Calu3 (cell line): ENCODE results near the gene SMYD4. TPM values are rescaled to one million over a fixed set of nuclear protein-coding genes. Genes with fewer than 3 reads are reported as not detected.
"Not testable (repeated sequence)": the region's sequence is repeated elsewhere in the genome, so short reads cannot be mapped to it uniquely, and the experiment has no call there.

Experiments used
- BruUV-seq: library from RNA; stranded (reverse); fragments of 400-500 nt; replicated peaks from 2 replicates; lab custom pipeline; 2021; lab: Mats Ljungman, UMichigan
- CTCF ChIA-PET: fragments of 300-600 bp; sonication (Branson Sonifier 250); formaldehyde crosslinking; loops from one replicate; lab custom pipeline; 2022; ENCODE audit warnings: antibody characterized with exemption; lab: Charles Lee
- DNase-seq: peaks from one replicate; pipeline ENCODE4 v3.0.0; 2022
- H3K27ac Mint-ChIP-seq: one replicate; pipeline ENCODE4 v1.8.0; 2022; ENCODE audit warnings: mixed read lengths; ENCODE audit not compliant: unreplicated experiment
- H3K27me3 Mint-ChIP-seq: one replicate; pipeline ENCODE4 v1.8.0; 2022; ENCODE audit warnings: mixed read lengths; ENCODE audit not compliant: unreplicated experiment
- H3K36me3 Mint-ChIP-seq: one replicate; pipeline ENCODE4 v1.8.0; 2022; ENCODE audit warnings: mild to moderate bottlenecking, moderate library complexity, mixed read lengths; ENCODE audit not compliant: insufficient read depth, unreplicated experiment
- H3K4me1 Mint-ChIP-seq: one replicate; pipeline ENCODE4 v1.8.0; 2022; ENCODE audit warnings: mild to moderate bottlenecking, low read depth, mixed read lengths; ENCODE audit not compliant: unreplicated experiment
- H3K4me3 Mint-ChIP-seq: one replicate; pipeline ENCODE4 v1.8.0; 2022; ENCODE audit warnings: mild to moderate bottlenecking, low read depth, moderate library complexity, mixed read lengths; ENCODE audit not compliant: unreplicated experiment
- H3K9me3 Mint-ChIP-seq: one replicate; pipeline ENCODE4 v1.8.0; 2022; ENCODE audit warnings: low read depth, mixed read lengths; ENCODE audit not compliant: unreplicated experiment
- intact Hi-C: fragments of 100-400 bp; cut with micrococcal nuclease; formaldehyde crosslinking; loops from one replicate; pipeline ENCODE4 v1.10.0; 2022; ENCODE audit not compliant: unreplicated experiment
- total RNA-seq: library from RNA; stranded (reverse); gene quantifications from 2 replicates; pipeline ENCODE4 v1.2.3, GENCODE V29; 2022
- TF ChIP-seq, protein P1 (sequence below): fragments of 200-600 bp; IDR thresholded peaks from one replicate; pipeline ENCODE4 v1.8.0; 2022; ENCODE audit warnings: antibody characterized with exemption; ENCODE audit not compliant: unreplicated experiment

The SMYD4 gene
- total RNA-seq, 1 experiment from 2014 or later, result 20.7 TPM

DNA sequence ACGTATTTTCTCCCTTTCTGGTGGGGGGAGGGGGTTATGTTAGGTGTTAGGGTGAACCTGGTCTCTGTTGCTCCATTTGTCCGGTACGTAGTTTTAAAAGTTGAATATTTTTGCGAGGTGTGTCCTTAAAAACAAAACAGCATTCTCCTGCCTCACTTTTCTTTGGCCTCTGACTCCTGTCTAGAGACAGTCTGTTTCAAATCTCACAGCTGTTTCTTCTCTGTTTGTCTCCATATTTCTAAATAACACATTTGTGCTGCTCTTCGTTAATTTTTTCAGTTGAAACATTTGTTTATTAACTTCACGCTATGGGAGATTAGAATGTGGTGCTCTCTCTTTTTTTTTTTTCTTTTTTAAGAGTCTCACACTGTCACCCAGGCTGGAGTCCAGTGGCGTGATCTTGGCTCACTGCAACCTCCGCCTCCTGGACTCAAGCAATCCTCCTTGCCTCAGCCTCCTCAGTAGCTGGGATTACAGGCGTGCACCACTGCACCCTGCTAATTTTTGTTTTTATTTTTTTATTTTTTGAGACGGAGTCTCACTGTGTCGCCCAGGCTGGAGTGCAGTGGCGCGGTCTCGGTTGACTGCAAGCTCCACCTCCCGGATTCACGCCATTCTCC lies 31.8 kb upstream of the SMYD4 start:
- Mint-ChIP-seq H3K9me3 (no peaks in the 10 kb centered on the region), H3K27me3 (no peaks in the 10 kb centered on the region), H3K27ac (no peak overlapping the region), H3K36me3 (peaks cover 25% of the 10 kb centered on the region), H3K4me3 (no peak overlapping the region), H3K4me1 (no peaks in the 10 kb centered on the region)
- TF ChIP-seq, protein P1, sequence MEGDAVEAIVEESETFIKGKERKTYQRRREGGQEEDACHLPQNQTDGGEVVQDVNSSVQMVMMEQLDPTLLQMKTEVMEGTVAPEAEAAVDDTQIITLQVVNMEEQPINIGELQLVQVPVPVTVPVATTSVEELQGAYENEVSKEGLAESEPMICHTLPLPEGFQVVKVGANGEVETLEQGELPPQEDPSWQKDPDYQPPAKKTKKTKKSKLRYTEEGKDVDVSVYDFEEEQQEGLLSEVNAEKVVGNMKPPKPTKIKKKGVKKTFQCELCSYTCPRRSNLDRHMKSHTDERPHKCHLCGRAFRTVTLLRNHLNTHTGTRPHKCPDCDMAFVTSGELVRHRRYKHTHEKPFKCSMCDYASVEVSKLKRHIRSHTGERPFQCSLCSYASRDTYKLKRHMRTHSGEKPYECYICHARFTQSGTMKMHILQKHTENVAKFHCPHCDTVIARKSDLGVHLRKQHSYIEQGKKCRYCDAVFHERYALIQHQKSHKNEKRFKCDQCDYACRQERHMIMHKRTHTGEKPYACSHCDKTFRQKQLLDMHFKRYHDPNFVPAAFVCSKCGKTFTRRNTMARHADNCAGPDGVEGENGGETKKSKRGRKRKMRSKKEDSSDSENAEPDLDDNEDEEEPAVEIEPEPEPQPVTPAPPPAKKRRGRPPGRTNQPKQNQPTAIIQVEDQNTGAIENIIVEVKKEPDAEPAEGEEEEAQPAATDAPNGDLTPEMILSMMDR, result no peak
- no peak for DNase-seq
- BruUV-seq, result no TSS peak
- intact Hi-C loops, result no loop called here
- CTCF ChIA-PET, result interaction anchor here (0.7 kb wide), 1 partner anchor 527 kb away, joined by 5 read pairs; no protein-coding TSS in a partner anchor

DNA sequence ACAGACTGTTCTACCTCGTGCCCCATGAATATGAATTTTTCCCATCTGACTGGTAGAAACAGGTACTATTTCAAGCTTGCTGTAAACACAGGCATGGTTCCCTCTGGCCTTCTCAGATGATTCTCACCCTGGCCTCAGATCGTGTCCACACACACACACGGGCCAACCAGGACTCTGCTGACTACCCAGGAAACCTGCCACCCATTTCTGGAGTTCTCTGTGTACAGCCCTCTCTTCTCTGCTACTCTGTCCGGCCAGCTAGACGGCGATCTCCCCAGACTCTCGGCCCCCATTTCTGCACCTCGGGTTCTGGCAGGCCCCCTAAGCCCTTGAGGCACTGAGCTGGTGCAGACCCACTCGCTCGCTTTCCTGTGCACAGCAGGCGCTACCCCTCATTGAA lies 31.3 kb upstream of the SMYD4 start:
- CTCF ChIA-PET, result no interaction called here
- intact Hi-C loops, result no loop called here
- no TSS peak for BruUV-seq

DNA sequence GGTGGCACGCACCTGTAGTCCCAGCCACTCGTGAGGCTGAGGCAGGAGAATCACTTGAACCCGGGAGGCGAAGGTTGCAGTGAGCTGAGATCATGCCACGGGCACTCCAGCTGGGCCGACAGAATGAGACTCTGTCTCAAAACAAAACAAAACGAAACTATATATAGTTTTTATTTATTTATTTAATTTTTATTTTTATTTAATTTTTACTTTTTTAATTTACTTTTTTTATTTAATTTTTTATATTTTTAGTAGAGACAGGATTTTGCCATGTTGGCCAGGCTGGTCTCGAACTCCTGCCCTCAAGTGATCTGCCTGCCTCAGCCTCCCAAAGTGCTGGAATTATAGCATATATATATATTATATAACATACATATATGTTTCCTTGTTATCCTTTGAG lies 26.8 kb upstream of the SMYD4 start:
- intact Hi-C loops, result not testable (repeated sequence)

More for the DNA sequence above, 31.3 kb upstream of the SMYD4 start:
- Mint-ChIP-seq H3K27me3 (no peaks in the 10 kb centered on the region), H3K27ac (no peak overlapping the region), H3K9me3 (no peaks in the 10 kb centered on the region), H3K36me3 (peaks cover 19% of the 10 kb centered on the region), H3K4me3 (no peak overlapping the region), H3K4me1 (no peaks in the 10 kb centered on the region)
- TF ChIP-seq, protein P1, result no peak
- no peak for DNase-seq

DNA sequence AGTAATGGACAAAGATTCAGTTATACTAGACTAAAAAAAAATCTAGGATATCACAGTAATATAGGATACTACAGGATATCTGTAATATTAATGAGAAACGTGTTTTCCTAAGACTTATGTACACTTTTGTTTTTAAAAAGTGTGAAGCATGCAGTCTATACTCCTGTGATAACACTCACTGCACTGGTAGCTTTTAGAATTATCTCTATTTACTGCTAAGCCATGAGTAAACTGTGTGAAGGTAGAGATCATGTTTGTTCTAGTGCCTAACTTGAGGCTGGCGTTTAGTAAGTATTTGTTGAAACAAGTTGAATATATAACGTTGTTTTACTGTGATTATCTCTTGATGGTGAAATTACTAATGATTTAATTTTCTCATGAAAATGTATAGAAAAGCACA lies 24.0 kb upstream of the SMYD4 start:
- no peaks in the 10 kb centered on the region for H3K9me3 Mint-ChIP-seq
- no peaks in the 10 kb centered on the region for H3K4me1 Mint-ChIP-seq
- intact Hi-C loops, result no loop called here
- peaks cover 11% of the 10 kb centered on the region for H3K36me3 Mint-ChIP-seq
- H3K4me3 Mint-ChIP-seq, result no peak overlapping the region
- TF ChIP-seq, protein P1, result no peak
- H3K27me3 Mint-ChIP-seq, result no peaks in the 10 kb centered on the region
- DNase-seq, result no peak
- CTCF ChIA-PET, result no interaction called here
- BruUV-seq, result no TSS peak
- no peak overlapping the region for H3K27ac Mint-ChIP-seq

More for the DNA sequence above, 26.8 kb upstream of the SMYD4 start:
- H3K9me3 Mint-ChIP-seq, DNase-seq, H3K27me3 Mint-ChIP-seq, CTCF ChIA-PET, H3K4me1 Mint-ChIP-seq, H3K4me3 Mint-ChIP-seq, H3K27ac Mint-ChIP-seq, BruUV-seq: not testable (repeated sequence)
- H3K36me3 Mint-ChIP-seq, result peaks cover 25% of the 10 kb centered on the region

DNA sequence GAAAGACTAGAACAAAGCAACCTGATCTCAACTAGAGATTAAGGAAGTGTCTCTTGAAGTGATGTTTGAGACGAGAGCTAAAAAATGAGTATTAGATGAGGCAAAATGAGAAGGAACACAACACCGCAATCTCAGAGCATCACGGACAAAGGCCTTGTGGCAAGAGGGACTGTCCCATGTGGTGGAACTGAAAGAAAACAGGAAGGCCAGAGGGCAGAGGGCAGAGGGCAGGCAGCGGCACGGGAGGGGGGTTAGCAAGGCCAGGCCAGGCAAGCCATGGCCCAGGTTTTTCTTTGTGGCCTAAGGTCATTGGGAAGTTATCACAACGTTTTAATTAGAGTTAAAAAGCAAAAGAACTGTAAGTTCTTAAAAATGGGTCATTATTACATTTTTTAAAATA lies 22.6 kb upstream of the SMYD4 start:
- BruUV-seq, result no TSS peak
- H3K9me3 Mint-ChIP-seq, result no peaks in the 10 kb centered on the region
- H3K27ac Mint-ChIP-seq, result no peak overlapping the region
- no peak overlapping the region for H3K4me3 Mint-ChIP-seq
- no peak for DNase-seq
- H3K36me3 Mint-ChIP-seq, result peaks cover 14% of the 10 kb centered on the region
- no peaks in the 10 kb centered on the region for H3K4me1 Mint-ChIP-seq
- CTCF ChIA-PET, result no interaction called here
- intact Hi-C loops, result no loop called here
- H3K27me3 Mint-ChIP-seq, result no peaks in the 10 kb centered on the region
- TF ChIP-seq, protein P1, result no peak
